ENCODE results near the gene OAS3. TPM values are rescaled to one million over a fixed set of nuclear protein-coding genes. Genes with fewer than 3 reads are reported as not detected.

OAS3 gene, protein sequence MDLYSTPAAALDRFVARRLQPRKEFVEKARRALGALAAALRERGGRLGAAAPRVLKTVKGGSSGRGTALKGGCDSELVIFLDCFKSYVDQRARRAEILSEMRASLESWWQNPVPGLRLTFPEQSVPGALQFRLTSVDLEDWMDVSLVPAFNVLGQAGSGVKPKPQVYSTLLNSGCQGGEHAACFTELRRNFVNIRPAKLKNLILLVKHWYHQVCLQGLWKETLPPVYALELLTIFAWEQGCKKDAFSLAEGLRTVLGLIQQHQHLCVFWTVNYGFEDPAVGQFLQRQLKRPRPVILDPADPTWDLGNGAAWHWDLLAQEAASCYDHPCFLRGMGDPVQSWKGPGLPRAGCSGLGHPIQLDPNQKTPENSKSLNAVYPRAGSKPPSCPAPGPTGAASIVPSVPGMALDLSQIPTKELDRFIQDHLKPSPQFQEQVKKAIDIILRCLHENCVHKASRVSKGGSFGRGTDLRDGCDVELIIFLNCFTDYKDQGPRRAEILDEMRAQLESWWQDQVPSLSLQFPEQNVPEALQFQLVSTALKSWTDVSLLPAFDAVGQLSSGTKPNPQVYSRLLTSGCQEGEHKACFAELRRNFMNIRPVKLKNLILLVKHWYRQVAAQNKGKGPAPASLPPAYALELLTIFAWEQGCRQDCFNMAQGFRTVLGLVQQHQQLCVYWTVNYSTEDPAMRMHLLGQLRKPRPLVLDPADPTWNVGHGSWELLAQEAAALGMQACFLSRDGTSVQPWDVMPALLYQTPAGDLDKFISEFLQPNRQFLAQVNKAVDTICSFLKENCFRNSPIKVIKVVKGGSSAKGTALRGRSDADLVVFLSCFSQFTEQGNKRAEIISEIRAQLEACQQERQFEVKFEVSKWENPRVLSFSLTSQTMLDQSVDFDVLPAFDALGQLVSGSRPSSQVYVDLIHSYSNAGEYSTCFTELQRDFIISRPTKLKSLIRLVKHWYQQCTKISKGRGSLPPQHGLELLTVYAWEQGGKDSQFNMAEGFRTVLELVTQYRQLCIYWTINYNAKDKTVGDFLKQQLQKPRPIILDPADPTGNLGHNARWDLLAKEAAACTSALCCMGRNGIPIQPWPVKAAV
- polyA plus RNA-seq = 10 to 100 TPM; 13.2 to 15.2 TPM

DNA sequence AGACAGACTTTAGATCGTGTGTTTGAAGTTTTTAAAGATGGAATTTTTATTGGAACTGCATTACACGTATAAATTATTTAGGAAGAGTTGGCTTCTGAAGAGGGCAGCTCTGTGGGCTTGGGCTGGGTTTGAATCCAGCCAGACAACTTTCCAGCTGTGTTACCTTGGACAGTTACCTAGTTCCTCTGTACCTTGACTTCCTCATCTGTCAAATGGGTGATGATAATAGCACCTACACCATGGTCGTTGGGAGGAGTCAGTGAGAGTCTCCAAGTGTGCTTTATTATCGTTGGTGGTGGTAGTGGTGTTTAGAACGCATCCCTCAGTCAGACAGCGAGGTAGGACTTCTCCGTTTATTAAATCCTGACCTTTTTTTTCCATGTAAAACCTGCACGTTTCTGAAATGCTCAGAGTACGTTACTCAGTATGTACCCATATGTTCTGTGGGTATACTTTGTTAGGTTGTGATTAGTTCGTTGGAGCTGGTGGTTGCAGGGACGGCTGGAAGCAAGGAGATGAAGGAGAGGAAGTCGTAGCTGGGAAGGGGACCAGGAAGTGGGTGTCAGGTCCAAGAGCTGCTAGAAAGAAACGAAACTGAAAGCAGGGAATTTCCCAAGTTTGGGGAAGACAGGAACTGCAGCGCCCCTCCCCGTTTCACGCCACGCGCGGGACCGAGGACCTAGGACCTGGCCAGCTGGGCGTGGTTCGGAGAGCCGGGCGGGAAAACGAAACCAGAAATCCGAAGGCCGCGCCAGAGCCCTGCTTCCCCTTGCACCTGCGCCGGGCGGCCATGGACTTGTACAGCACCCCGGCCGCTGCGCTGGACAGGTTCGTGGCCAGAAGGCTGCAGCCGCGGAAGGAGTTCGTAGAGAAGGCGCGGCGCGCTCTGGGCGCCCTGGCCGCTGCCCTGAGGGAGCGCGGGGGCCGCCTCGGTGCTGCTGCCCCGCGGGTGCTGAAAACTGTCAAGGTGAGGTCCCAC is at the start of gene OAS3:
OAS3 (plus strand) TSS at position 734 of the 979 bp plus-strand sequence; CDS start at position 791, 57 bp downstream.
- peaks cover 4 to 8% of the 10 kb centered on the region in 2 donors for H3K4me1 ChIP-seq (ENCODE audit: control insufficient read depth in 2 of 2, insufficient read depth in 2 of 2, low read length in 1 of 2)

DNA sequence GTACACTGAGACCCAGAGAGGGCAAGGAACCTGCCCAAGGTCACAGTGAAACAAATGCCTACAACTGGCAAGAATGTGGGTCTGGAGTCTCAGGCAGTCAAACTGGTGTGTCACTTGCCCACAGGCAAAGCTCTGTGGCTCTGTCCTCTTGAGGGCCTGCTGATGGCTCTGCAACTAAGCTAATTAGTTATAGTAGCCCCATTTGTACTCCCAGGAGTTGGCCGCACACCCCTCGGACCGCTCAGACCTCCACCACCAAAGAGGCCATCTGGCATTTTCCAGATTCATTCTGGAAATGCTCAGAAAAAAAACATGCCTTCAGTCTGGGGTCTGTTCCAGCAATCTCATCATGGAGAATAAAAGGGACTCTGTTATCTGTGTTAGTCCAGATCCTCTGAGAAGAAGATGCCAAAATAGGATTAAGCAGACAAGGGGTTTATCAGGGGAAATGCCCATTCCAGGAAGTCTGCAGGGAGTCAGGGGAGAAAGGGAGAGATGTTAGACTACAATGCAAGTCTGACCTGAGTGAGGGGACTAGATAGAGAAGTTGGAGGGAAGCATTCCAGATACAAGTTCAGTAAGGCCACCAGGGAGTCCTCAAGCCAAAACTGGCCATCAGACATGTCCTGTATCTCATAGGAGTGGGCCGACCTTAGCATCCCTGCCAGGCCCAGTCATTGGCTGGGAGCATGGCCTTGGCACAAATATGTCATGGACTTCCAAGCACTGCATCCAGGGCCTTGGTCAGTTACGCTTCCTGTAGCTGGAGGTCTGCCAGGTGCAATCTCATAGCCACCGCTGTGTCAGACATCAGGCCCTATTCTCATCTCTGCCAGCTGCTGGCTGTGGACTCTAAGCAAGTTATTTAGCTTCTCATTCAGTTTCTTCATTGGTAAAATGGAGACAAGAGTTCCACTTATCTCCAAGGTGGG is 46.9 kb upstream of the OAS3 start:
- 77 to 79% methylated on average over 6 of the region's 6 CpGs for WGBS, 2 donors
- Histone ChIP-seq H3K27me3 (ENCODE audit: control insufficient read depth in 1 of 2, insufficient read depth in 2 of 2, low read length in 2 of 2) (no peaks in the 10 kb centered on the region), H3K36me3 (ENCODE audit: control insufficient read depth in 2 of 2, insufficient read depth in 2 of 2, low read length in 1 of 2) (no peaks in the 10 kb centered on the region), H3K4me1 (ENCODE audit: control insufficient read depth in 2 of 2, insufficient read depth in 2 of 2, low read length in 1 of 2) (no peaks in the 10 kb centered on the region), H3K4me3 (ENCODE audit: low read depth in 1 of 2, low read length in 2 of 2) (no peak overlapping the region), H3K27ac (ENCODE audit: low read depth in 2 of 2, low read length in 1 of 2) (no peak overlapping the region), H3K9me3 (ENCODE audit: control insufficient read depth in 2 of 2, insufficient read depth in 1 of 2, low read depth in 1 of 2, low read length in 1 of 2) (peaks cover 0 to under 1% of the 10 kb centered on the region in 2 donors)

More for the DNA sequence above, at the start of gene OAS3:
- Histone ChIP-seq H3K27me3 (ENCODE audit: control insufficient read depth in 1 of 2, insufficient read depth in 2 of 2, low read length in 2 of 2) (no peaks in the 10 kb centered on the region), H3K27ac (ENCODE audit: low read depth in 2 of 2, low read length in 1 of 2) (peak within 1 kb of the TSS; percentile 97), H3K36me3 (ENCODE audit: control insufficient read depth in 2 of 2, insufficient read depth in 2 of 2, low read length in 1 of 2) (peaks cover 0 to 5% of the 10 kb centered on the region in 2 donors), H3K9me3 (ENCODE audit: control insufficient read depth in 2 of 2, insufficient read depth in 1 of 2, low read depth in 1 of 2, low read length in 1 of 2) (no peaks in the 10 kb centered on the region), H3K4me3 (ENCODE audit: low read depth in 1 of 2, low read length in 2 of 2) (peak within 1 kb of the TSS; percentile 82 to 86)
- 6 to 7% methylated on average over 50 of the region's 50 CpGs for WGBS, 2 donors

DNA sequence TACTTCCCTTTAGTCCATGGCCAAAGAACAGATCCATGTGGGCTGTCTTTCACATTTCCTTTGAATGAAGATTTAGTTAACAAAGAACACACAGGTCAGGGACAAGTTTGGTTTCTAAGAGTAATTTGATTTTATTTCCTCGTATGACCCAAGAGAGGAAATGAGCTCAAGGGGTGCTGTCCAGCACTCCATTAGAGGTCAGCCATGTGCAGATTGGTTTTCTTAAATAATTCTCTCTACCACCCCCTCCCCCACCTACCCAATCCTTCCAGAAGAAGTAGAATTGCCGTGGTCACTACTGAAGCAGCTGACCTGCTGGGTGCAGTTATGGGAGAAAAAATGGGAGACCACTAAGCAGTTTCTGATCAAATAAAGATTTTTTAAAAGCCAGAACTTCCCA is 45.4 kb upstream of the OAS3 start:
- H3K4me1 ChIP-seq (ENCODE audit: control insufficient read depth in 2 of 2, insufficient read depth in 2 of 2, low read length in 1 of 2) = no peaks in the 10 kb centered on the region
- no peak overlapping the region for H3K4me3 ChIP-seq (ENCODE audit: low read depth in 1 of 2, low read length in 2 of 2)
- no peaks in the 10 kb centered on the region for H3K27me3 ChIP-seq (ENCODE audit: control insufficient read depth in 1 of 2, insufficient read depth in 2 of 2, low read length in 2 of 2)
- H3K27ac ChIP-seq (ENCODE audit: low read depth in 2 of 2, low read length in 1 of 2) = no peak overlapping the region
- H3K9me3 ChIP-seq (ENCODE audit: control insufficient read depth in 2 of 2, insufficient read depth in 1 of 2, low read depth in 1 of 2, low read length in 1 of 2) = no peaks in the 10 kb centered on the region
- WGBS, 2 donors = 38 to 39% methylated on average over 2 of the region's 2 CpGs
- no peaks in the 10 kb centered on the region for H3K36me3 ChIP-seq (ENCODE audit: control insufficient read depth in 2 of 2, insufficient read depth in 2 of 2, low read length in 1 of 2)

DNA sequence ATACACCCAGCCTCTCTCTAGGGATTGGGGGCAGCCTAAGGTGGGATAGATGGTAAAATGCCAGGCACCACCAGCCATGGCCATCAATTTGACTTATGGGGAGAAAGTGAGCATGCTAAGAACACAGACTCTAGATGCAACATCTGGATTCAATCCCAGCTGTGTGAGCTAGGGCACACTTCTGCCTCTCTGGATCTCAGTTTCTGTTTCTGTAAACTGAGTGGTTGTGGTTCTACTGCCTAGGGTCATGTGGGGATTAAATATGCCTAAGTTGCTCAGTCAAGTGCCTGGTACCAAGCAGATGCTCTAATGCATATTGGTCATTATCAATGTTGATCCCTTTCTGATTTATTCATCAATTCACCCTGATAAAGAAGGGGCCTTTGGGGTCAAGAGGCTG is 44.1 kb upstream of the OAS3 start:
- H3K4me3 ChIP-seq (ENCODE audit: low read depth in 1 of 2, low read length in 2 of 2) = no peak overlapping the region
- H3K27me3 ChIP-seq (ENCODE audit: control insufficient read depth in 1 of 2, insufficient read depth in 2 of 2, low read length in 2 of 2) = no peaks in the 10 kb centered on the region
- H3K9me3 ChIP-seq (ENCODE audit: control insufficient read depth in 2 of 2, insufficient read depth in 1 of 2, low read depth in 1 of 2, low read length in 1 of 2) = no peaks in the 10 kb centered on the region
- H3K4me1 ChIP-seq (ENCODE audit: control insufficient read depth in 2 of 2, insufficient read depth in 2 of 2, low read length in 1 of 2) = no peaks in the 10 kb centered on the region
- H3K27ac ChIP-seq (ENCODE audit: low read depth in 2 of 2, low read length in 1 of 2) = no peak overlapping the region
- H3K36me3 ChIP-seq (ENCODE audit: control insufficient read depth in 2 of 2, insufficient read depth in 2 of 2, low read length in 1 of 2) = no peaks in the 10 kb centered on the region

DNA sequence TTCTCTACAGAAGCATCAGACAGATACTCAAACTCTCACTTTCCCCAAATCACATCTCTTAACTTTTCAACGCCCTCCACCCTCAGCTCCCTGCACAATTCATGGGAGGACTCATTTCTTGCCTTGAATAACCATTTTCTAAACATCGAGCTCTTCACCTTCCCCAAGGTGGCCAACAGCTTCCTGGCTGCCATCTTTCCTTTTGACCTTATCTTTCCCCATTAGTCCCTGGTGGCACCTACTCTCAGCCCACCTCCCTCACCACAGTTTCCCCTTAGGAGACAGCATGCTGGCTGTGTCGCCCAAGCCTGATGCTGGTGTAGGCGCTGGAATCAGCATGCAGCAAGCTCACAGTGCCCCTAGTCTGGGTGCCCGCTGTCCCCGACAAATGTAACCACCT is 39.9 kb upstream of the OAS3 start:
- Histone ChIP-seq H3K9me3 (ENCODE audit: control insufficient read depth in 2 of 2, insufficient read depth in 1 of 2, low read depth in 1 of 2, low read length in 1 of 2) (no peaks in the 10 kb centered on the region), H3K27ac (ENCODE audit: low read depth in 2 of 2, low read length in 1 of 2) (no peak overlapping the region), H3K4me3 (ENCODE audit: low read depth in 1 of 2, low read length in 2 of 2) (no peak overlapping the region), H3K4me1 (ENCODE audit: control insufficient read depth in 2 of 2, insufficient read depth in 2 of 2, low read length in 1 of 2) (no peaks in the 10 kb centered on the region), H3K27me3 (ENCODE audit: control insufficient read depth in 1 of 2, insufficient read depth in 2 of 2, low read length in 2 of 2) (no peaks in the 10 kb centered on the region), H3K36me3 (ENCODE audit: control insufficient read depth in 2 of 2, insufficient read depth in 2 of 2, low read length in 1 of 2) (no peaks in the 10 kb centered on the region)
- WGBS, 2 donors = 87 to 92% methylated on average over 6 of the region's 6 CpGs

DNA sequence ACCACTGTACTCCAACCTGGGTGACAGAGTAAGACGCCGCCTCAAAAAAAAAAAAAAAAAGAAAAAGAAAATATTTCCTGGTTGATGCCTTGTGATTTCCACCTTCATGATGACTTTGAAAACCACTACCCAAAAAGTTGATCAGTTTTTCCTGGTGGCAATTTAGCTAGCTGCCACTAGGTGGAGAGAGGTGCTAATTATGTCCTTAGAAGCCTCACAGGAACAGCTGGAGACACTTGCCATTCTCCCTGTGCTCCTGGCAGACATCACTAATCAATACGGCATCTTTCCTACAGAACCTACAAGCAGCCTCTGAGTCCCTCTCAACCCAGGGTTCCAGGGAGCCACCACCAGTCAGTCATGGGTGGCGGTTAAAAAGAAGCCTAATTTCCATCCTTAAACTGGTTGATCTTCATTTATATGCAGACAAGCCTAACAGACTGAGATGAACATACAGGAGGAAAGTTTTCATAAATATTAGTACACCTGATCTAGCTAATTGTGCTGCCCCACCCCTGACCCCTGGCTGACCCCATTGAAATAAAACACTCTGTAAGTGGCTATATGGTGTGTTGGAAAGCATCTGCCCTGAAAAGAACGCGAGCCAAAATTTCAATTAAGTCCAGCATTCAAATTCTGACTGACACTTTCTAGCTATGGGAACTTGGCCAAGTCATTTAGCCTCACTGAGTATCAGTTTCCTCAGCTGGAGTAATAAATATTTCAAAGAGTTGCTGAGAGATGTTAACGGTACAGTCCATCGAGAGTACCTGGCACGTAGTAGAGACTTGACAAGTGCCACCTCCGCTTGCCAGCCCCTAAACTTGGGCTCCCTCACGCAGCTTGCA is 37.8 kb upstream of the OAS3 start:
- Histone ChIP-seq H3K4me3 (ENCODE audit: low read depth in 1 of 2, low read length in 2 of 2) (no peak overlapping the region), H3K27me3 (ENCODE audit: control insufficient read depth in 1 of 2, insufficient read depth in 2 of 2, low read length in 2 of 2) (no peaks in the 10 kb centered on the region), H3K9me3 (ENCODE audit: control insufficient read depth in 2 of 2, insufficient read depth in 1 of 2, low read depth in 1 of 2, low read length in 1 of 2) (no peaks in the 10 kb centered on the region), H3K4me1 (ENCODE audit: control insufficient read depth in 2 of 2, insufficient read depth in 2 of 2, low read length in 1 of 2) (peaks cover 0 to 4% of the 10 kb centered on the region in 2 donors), H3K36me3 (ENCODE audit: control insufficient read depth in 2 of 2, insufficient read depth in 2 of 2, low read length in 1 of 2) (no peaks in the 10 kb centered on the region), H3K27ac (ENCODE audit: low read depth in 2 of 2, low read length in 1 of 2) (peak overlapping the region in 1 of 2 donors; percentile 36)
- WGBS, 2 donors = 85 to 87% methylated on average over 11 of the region's 11 CpGs

DNA sequence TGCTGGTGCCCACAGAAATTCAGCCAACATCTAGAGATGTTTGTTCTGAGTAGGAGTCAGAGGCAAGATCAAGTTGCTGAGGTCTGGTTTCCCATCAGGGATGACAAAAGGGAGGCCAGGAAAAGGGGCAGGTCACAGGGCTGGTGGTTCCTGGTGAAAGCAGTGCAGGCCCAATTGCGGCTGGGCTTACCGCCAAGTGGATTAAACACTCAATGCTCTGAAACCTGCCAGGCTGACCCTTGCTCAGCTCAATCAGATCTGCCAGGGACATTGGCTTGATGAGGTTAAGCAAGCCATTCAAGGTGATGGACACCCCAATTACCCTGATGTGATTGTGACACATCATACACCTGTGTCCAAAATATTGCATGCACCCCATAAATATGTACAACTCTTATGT is 37.0 kb upstream of the OAS3 start:
- H3K4me1 ChIP-seq (ENCODE audit: control insufficient read depth in 2 of 2, insufficient read depth in 2 of 2, low read length in 1 of 2) = peaks cover 0 to 5% of the 10 kb centered on the region in 2 donors
- H3K9me3 ChIP-seq (ENCODE audit: control insufficient read depth in 2 of 2, insufficient read depth in 1 of 2, low read depth in 1 of 2, low read length in 1 of 2) = no peaks in the 10 kb centered on the region
- 79 to 92% methylated on average over 2 of the region's 2 CpGs for WGBS, 2 donors
- H3K27ac ChIP-seq (ENCODE audit: low read depth in 2 of 2, low read length in 1 of 2) = peak overlapping the region in 1 of 2 donors; percentile 13
- H3K4me3 ChIP-seq (ENCODE audit: low read depth in 1 of 2, low read length in 2 of 2) = no peak overlapping the region
- no peaks in the 10 kb centered on the region for H3K36me3 ChIP-seq (ENCODE audit: control insufficient read depth in 2 of 2, insufficient read depth in 2 of 2, low read length in 1 of 2)
- no peaks in the 10 kb centered on the region for H3K27me3 ChIP-seq (ENCODE audit: control insufficient read depth in 1 of 2, insufficient read depth in 2 of 2, low read length in 2 of 2)

DNA sequence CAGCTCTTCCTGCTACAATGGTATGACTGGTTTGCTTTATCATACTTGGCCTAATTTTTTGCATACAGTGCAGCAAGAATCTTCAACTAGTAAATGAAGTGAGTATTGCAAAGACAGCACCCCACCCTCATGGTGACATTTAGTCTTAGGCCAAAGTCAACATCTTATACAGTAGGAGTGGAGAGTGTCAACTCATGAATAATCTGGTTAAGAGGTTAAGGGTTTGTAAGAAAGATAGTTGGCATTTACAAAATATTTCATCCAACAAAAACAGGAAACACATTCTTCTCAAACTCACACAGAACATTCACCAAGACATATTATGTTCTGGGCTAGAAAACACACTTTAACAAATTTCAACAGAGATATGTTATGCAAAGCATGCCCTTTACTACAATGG is 33.7 kb upstream of the OAS3 start:
- H3K4me1 ChIP-seq (ENCODE audit: control insufficient read depth in 2 of 2, insufficient read depth in 2 of 2, low read length in 1 of 2) = peaks cover 0 to 9% of the 10 kb centered on the region in 2 donors
- H3K9me3 ChIP-seq (ENCODE audit: control insufficient read depth in 2 of 2, insufficient read depth in 1 of 2, low read depth in 1 of 2, low read length in 1 of 2) = no peaks in the 10 kb centered on the region
- no peak overlapping the region for H3K4me3 ChIP-seq (ENCODE audit: low read depth in 1 of 2, low read length in 2 of 2)
- H3K27ac ChIP-seq (ENCODE audit: low read depth in 2 of 2, low read length in 1 of 2) = no peak overlapping the region
- H3K27me3 ChIP-seq (ENCODE audit: control insufficient read depth in 1 of 2, insufficient read depth in 2 of 2, low read length in 2 of 2) = no peaks in the 10 kb centered on the region
- H3K36me3 ChIP-seq (ENCODE audit: control insufficient read depth in 2 of 2, insufficient read depth in 2 of 2, low read length in 1 of 2) = peaks cover 0 to 3% of the 10 kb centered on the region in 2 donors

Data from esophagus (tissue), 2 donors.